GM19452 (cell line): ENCODE measurements around the gene NFIA.

Experiments used
- ATAC-seq: cut with Tn5 transposase; IDR thresholded peaks from one replicate; pipeline ENCODE4 v1.9.1; 2021; ENCODE audit not compliant: unreplicated experiment

The NFIA gene

GRCh38 chr1:61175976-61176375, 93.6 kb downstream of the NFIA start:
- no peak for ATAC-seq

- no peak for ATAC-seq
Observed at GRCh38 chr1:61181067-61182038, 99.0 kb downstream of the NFIA start.

DNA sequence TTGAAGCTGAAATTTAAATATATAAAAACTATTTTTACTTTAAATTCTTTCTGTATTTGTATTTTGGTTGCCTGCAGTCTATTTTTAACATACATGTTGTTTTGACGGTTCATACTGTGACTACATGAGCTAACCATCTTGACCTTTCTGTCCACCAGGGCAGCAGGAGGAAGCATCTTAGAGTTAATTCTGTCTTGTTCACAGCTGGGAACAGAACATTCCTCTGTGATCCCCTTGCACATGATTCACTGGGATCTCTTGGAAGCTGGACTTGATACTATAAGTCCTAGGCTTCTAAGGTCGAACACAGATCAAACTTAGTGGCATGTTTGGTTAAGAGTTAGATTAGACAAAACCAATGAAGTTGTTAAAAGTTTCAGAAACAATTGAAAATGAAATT, 99.7 kb downstream of the NFIA start:
- ATAC-seq: no peak

GRCh38 chr1:61182480-61182879, 100.1 kb downstream of the NFIA start:
- no peak for ATAC-seq

DNA sequence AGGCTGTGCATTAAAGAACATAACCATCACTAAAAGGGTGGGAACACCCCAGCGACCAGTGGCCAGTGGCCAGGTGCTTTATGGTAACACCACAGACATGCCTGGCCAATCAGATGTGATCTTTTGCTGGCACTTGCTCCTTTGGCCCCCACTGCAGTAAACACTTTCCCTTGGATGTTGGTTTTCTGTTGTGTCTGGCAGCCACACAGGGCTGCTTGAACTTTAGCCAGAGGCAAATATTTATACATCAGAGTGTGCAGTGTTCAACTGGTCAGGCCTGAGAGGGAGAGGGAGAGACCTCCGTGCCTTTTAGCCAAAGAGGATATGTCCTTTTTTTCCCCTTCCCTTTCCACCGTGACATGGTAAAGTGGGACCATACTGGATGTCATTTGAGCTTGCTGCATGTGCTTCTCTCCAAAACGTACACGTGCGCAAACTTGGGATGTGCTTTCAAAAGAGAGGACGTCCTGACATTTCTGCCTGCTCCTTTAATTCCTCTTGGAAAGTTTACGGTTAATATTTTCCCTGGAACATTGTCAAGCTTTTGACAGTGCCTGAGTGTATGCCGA, 101.2 kb downstream of the NFIA start:
- no peak for ATAC-seq

- no peak for ATAC-seq
Observed at GRCh38 chr1:61184040-61184713, 101.8 kb downstream of the NFIA start.

GRCh38 chr1:61184714-61185106, 102.3 kb downstream of the NFIA start:
- ATAC-seq: no peak

- ATAC-seq: no peak
Observed at GRCh38 chr1:61186753-61187152, 104.4 kb downstream of the NFIA start.

DNA sequence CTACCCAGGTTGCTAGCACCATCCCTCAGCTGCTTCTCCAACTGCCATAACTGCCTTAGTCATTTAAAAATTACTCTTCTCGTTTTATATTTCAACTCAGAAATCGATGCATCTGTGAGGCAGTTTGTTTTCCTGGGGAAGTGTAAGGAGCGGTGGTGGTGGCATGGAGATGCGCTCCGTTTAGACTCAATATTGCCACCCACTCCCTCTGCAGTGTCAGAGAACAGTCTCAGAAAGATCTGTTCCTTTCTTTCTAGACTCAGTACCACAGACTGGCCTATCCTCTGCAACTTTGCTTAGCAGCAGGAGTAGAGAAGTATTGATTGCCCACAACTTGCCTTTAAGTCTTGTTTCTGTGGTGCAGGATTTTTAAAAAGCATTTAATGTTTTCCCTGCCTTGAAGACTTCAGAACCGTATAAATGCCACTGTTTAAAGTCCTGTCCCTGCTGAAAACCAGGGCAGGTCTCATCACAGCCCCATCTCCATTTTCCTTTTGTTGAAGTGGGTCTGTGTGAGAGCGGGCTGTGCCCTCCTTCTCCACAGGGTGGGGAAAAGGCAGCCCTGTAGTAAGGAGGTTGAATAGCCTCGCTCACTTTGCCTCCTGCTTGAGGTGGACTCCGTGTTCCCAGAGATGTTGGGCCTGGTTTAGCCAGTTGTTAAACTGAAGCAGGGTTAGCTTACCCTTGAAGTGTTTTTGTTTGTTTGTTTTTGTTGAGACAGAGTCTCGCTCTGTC, 105.2 kb downstream of the NFIA start:
- no peak for ATAC-seq

DNA sequence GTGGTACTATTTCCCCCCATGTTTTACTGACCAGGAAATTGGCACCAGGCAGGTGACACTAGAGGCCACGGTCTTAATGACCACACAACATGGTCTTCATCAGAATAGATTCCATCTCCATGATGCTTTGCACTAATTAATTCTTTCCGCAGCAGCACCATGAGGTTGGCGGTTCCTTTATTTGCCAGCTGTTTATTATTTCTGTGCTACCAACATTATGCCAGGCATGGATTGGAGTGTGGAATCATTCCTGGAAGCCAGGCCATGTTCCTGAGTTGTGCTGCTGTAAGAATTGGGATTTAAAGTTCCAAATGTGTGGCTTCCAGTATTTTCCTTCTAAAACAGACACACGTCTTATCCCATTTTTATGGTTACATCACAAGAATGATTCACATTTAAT, 107.8 kb downstream of the NFIA start:
- no peak for ATAC-seq

- ATAC-seq: no peak
Observed at GRCh38 chr1:61190618-61191432, 108.5 kb downstream of the NFIA start.

DNA sequence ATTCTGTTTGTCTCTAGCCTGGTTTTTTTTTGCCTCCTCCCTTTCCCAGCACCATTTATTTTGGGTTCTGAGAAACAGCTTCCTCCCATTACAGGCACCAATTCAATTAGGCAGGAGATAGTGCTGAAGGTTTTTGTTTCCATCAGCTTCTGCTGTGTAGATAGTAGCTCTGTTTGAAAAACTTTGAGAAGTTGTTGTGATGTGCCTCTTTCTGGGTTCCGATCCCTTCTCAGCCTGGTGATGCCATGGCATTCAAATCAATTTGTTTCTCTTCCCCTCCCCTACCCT, 109.0 kb downstream of the NFIA start:
- ATAC-seq: no peak

DNA sequence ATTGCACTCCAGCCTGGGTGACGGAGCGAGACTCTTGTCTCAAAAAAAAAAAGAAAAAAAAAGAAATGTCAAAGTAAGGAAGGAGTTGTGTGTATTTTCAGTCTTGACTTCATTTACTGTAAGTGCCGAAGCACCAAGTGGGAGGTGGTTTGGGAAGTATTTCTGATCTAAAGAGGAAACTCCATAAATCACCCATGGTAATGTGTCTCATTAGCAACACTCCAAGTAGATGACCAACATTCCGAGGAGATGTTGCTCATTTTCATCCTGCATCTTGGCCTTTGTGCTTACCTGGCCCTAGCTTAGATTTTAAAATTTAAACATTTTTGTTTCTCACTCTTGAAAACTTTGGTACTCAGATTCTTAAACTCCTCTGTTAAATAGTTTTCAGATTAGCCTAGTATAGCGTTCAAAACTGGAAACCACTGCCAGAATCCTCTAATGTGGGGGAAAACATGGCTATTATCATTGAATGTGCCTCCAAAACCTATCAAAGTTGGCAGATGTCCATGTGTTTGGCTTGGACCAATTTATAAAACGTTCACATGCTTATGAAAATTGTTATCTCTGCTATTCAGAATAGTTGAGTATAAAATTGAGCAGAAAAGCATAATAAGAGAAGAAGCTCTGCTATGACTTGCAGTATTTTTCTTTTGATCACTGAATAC, 110.4 kb downstream of the NFIA start:
- no peak for ATAC-seq

DNA sequence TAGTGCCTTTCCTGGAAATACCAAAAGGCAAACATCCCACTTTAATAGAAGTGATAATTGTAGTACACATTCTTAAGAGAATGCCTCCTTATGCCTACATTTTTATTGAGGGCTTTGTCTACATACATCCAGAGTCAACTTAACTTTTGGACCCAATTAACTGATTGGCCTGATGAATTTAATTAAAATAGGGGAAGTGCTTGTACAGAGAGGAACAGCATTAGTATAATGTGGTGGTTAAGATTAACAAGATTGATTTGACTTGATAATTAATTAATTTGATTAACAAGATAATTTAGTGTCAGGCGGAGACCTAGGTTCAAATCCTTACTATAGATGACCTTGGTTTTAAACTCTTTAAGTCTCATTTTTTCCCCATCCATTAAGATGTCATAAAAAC, 111.4 kb downstream of the NFIA start:
- ATAC-seq: no peak

- ATAC-seq: no peak
Observed at GRCh38 chr1:61198554-61198953, 116.2 kb downstream of the NFIA start.

DNA sequence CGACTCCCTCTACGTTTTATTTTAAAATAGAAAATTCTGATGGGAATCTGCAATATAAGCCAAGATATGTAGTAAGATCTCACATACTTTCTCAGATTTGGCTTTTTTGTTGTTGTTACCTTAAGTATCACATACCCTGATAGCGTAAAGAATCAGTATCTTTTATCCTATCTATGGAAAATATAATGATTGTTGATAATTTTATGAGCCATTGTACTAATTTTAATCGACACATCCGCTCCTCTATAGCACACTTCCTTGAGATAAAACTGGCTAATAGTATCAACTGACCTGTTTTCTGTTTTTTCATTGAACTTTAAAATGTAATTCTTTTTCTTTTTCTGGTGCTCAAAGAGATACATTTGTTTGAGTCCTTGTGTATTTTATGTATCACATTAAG, 118.7 kb downstream of the NFIA start:
- ATAC-seq: no peak

DNA sequence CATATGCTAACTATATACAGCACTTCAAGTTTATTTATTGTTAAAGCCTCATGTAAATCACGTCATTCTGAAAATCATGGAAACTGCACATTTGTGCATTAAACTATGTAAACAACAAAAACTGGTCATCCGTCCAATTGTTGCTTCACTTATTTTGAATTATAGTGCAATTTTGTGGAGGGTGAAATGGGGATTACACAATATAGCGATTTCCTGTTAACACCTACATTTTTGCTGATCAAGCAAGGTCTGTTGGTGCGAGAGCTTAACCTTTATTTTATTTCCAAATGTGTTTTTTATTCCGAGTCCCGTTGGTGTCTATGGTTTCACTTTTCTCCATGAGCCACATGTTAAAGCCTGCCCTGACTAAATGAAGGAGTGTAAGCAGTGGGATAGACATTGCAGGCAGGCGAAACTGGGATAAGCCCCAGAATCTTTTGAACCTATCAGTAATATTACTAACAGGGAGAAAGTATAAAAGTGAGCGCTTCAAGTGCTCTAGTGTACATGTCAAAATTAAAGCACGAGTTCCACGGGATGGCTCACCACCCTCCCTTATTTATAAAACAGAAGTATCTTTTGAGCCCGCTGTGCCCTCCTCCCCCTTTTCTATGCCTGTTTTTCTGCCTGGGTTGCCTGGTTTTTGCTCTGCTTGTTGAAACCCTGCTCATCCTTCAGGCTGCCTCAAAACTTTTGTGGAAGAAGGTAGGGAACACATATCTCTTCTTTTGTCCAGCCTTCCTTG, 120.7 kb downstream of the NFIA start:
- no peak for ATAC-seq

- no peak for ATAC-seq
Observed at GRCh38 chr1:61204528-61204927, 122.2 kb downstream of the NFIA start.

GRCh38 chr1:61207416-61207815, 125.1 kb downstream of the NFIA start:
- ATAC-seq: no peak
